Measurements from ENCODE around the gene TTC27.

- TF ChIP-seq, protein P1, sequence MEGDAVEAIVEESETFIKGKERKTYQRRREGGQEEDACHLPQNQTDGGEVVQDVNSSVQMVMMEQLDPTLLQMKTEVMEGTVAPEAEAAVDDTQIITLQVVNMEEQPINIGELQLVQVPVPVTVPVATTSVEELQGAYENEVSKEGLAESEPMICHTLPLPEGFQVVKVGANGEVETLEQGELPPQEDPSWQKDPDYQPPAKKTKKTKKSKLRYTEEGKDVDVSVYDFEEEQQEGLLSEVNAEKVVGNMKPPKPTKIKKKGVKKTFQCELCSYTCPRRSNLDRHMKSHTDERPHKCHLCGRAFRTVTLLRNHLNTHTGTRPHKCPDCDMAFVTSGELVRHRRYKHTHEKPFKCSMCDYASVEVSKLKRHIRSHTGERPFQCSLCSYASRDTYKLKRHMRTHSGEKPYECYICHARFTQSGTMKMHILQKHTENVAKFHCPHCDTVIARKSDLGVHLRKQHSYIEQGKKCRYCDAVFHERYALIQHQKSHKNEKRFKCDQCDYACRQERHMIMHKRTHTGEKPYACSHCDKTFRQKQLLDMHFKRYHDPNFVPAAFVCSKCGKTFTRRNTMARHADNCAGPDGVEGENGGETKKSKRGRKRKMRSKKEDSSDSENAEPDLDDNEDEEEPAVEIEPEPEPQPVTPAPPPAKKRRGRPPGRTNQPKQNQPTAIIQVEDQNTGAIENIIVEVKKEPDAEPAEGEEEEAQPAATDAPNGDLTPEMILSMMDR (optimal IDR thresholded peaks at IDR 0.05 in 1 of 3, IDR thresholded peaks at IDR 0.05 in 1 of 3, conservative IDR thresholded peaks at IDR 0.05 in 1 of 3; ENCODE audit: extremely low read depth in 1 of 3, insufficient read depth in 2 of 3, low read length in 3 of 3), result no peak
- no peak for TF ChIP-seq EZH2 (IDR thresholded peaks at IDR 0.05; ENCODE audit: low read length)
Measured at GRCh38 chr2:32663864-32664263, 36.0 kb downstream of the TTC27 start.

All from keratinocyte (primary cell).